ENCODE results near the gene RXFP2. TPM values are rescaled to one million over a fixed set of nuclear protein-coding genes. Genes with fewer than 3 reads are reported as not detected.

The RXFP2 gene
- total and polyA plus RNA-seq, 2 donors (not counting 3 experiments of a cell fraction or from before 2014, with no cell fraction given), result not detected

DNA sequence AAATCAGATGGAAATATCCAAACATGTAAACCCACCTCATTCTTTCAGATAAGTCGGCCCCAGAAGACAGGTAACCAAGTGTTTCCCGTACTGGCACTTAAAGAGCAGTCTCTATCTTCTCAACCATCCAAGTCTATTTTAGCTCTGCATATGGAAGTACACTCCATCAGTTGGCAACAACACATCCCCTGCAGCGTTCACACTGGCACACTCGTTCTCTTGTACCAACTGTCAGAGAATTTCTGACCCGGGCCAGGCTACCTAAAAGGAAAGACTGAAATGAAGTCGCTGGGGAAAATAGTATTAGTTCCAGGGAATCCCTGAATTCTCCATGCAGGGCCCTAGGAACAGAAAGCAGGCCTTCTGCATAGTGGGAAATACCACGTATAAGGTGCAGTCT, 109.3 kb downstream of the RXFP2 start:
- FAIRE-seq (no peak), DNase-seq (ENCODE audit: low read depth, low spot score) (no peak)
- Histone ChIP-seq H3K4me3 (replicated peaks in 1 of 3; ENCODE audit: insufficient read depth in 1 of 3, low read depth in 1 of 3, low read length in 3 of 3) (no peak overlapping the region), H3K27ac (ENCODE audit: insufficient read depth, low read depth, low read length) (no peak overlapping the region), H3K9ac (replicated peaks; ENCODE audit: extremely low read depth, insufficient read depth, low read length) (no peak overlapping the region), H3K4me2 (ENCODE audit: insufficient read depth, low read length) (no peak overlapping the region), H4K20me1 (replicated peaks; ENCODE audit: control insufficient read depth, extremely low read depth, insufficient read depth, low read length) (no peaks in the 10 kb centered on the region), H2AFZ (ENCODE audit: low read depth, low read length) (no peak overlapping the region), H3K79me2 (ENCODE audit: control insufficient read depth, insufficient read depth, low read length) (no peaks in the 10 kb centered on the region), H3K36me3 (ENCODE audit: control insufficient read depth in 2 of 2, extremely low read depth in 1 of 2, insufficient read depth in 2 of 2, low read length in 2 of 2) (no peaks in the 10 kb centered on the region), H3K9me1 (replicated peaks; ENCODE audit: control insufficient read depth, extremely low read depth, insufficient read depth, low read length) (no peaks in the 10 kb centered on the region), H3K27me3 (ENCODE audit: control insufficient read depth in 2 of 2, insufficient read depth in 2 of 2, low read length in 2 of 2) (peaks cover 37 to 51% of the 10 kb centered on the region in 2 experiments), H3K9me3 (replicated peaks; ENCODE audit: control insufficient read depth, insufficient read depth, low read length) (no peaks in the 10 kb centered on the region), H3K4me1 (ENCODE audit: control insufficient read depth, extremely low read depth, insufficient read depth, low read length) (peaks cover 7% of the 10 kb centered on the region)
- ChIA-PET CTCF (no interaction called here), POLR2A (no interaction called here)
- no TSS peak for BruUV-seq (replicated peaks)
- dilution Hi-C loops (cut with MboI; ENCODE audit: extremely low pct_ligation_motif_present, low sequenced_read_pairs) (no loop called here), intact Hi-C loops (cut with micrococcal nuclease) (no loop called here)
- TF ChIP-seq POLR2AphosphoS5 (IDR thresholded peaks at IDR 0.05; ENCODE audit: insufficient read depth, low read depth, low read length) (no peak), GATA2 (IDR thresholded peaks at IDR 0.05; ENCODE audit: insufficient read depth, insufficient read length, low read depth, low read length) (no peak), FOS (IDR thresholded peaks at IDR 0.05; ENCODE audit: borderline replicate concordance, insufficient read depth, low read length) (no peak), JUN (IDR thresholded peaks at IDR 0.05; ENCODE audit: borderline replicate concordance, insufficient read depth, insufficient read length, low read depth) (no peak), MYC (IDR thresholded peaks at IDR 0.05; ENCODE audit: low read depth, low read length) (no peak), POLR2A (IDR thresholded peaks at IDR 0.05; ENCODE audit: low read depth, low read length) (no peak), EZH2 (IDR thresholded peaks at IDR 0.05; ENCODE audit: borderline replicate concordance, low read depth, low read length, severe bottlenecking) (no peak)
- TF ChIP-seq, protein P1, sequence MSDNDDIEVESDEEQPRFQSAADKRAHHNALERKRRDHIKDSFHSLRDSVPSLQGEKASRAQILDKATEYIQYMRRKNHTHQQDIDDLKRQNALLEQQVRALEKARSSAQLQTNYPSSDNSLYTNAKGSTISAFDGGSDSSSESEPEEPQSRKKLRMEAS (IDR thresholded peaks at IDR 0.05; ENCODE audit: insufficient read depth, insufficient read length), result no peak
- TF ChIP-seq, protein P2, sequence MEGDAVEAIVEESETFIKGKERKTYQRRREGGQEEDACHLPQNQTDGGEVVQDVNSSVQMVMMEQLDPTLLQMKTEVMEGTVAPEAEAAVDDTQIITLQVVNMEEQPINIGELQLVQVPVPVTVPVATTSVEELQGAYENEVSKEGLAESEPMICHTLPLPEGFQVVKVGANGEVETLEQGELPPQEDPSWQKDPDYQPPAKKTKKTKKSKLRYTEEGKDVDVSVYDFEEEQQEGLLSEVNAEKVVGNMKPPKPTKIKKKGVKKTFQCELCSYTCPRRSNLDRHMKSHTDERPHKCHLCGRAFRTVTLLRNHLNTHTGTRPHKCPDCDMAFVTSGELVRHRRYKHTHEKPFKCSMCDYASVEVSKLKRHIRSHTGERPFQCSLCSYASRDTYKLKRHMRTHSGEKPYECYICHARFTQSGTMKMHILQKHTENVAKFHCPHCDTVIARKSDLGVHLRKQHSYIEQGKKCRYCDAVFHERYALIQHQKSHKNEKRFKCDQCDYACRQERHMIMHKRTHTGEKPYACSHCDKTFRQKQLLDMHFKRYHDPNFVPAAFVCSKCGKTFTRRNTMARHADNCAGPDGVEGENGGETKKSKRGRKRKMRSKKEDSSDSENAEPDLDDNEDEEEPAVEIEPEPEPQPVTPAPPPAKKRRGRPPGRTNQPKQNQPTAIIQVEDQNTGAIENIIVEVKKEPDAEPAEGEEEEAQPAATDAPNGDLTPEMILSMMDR (IDR thresholded peaks at IDR 0.05; ENCODE audit: extremely low read depth in 1 of 2, insufficient read depth in 1 of 2, low read depth in 1 of 2, low read length in 2 of 2), result no peak

Data from endothelial cell of umbilical vein (primary cell).